ENCODE results near the gene CDK9.

DNA sequence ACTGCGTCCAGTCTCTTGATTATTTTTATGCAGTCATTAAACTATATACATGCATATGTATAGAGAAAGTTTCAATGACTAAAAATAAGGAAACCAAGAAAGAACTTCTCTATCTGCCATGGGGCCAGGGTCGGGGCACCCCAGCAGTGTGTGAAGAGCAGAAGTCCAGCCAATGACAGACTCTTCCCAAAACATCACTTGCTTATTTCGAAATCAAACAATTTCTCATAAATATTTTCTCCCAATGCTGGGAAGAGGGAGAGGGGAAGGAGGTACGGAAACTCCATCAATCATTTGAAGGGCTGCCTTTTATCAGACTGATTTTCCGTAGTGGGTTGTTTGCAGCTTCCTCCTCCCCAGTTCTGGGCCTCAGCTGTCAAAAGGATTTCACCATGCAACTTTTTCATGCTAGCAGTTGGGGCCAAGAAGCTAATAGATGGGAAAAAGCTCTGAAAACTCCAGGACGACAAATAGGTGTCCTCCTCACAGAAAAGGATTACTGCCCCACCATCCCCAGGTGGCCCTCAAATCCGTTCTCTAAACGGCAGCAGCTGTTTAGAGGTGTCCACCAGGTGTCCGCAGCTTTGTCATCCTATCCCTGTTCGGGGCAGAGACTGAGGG lies 16.2 kb downstream of the CDK9 start:
- TF ChIP-seq YY1 (IDR thresholded peaks at IDR 0.05; ENCODE audit: insufficient read depth, insufficient read length): no peak
- no peak for TF ChIP-seq ZNF274 (IDR thresholded peaks at IDR 0.05; ENCODE audit: low read depth, low read length)
- TF ChIP-seq SUZ12 (IDR thresholded peaks at IDR 0.05; ENCODE audit: extremely low read depth, insufficient read depth, insufficient read length): no peak
